ENCODE results near the gene SFRP2. TPM values are rescaled to one million over a fixed set of nuclear protein-coding genes. Genes with fewer than 3 reads are reported as not detected.

Gene SFRP2
- total RNA-seq, 4 donors from 2014 or later: 0.59 to 0.86 (median 0.83) TPM; not detected in 1

DNA sequence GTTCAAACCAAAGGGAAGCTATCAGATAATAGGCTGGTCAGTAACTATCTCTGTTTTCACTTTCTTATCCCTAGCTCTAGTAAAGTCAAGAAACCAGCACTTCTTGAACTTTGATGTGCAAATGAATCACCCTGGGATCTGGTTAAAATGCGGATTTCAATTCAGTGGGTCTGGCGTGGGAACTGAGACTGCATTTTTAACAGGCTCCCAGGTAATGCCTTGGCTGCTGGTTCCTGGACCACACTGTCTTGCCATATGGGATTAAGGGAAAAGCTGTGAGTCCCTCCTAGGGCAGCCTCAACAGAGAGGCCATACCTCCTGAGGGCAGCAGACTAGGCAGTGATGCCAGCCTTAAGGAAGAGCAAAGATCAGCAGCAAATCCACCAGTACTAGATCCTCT, 30.7 kb downstream of the SFRP2 start:
- no peak for ATAC-seq
- intact Hi-C loops (cut with DNase I; ENCODE audit: low total_unique reads): no loop called here

DNA sequence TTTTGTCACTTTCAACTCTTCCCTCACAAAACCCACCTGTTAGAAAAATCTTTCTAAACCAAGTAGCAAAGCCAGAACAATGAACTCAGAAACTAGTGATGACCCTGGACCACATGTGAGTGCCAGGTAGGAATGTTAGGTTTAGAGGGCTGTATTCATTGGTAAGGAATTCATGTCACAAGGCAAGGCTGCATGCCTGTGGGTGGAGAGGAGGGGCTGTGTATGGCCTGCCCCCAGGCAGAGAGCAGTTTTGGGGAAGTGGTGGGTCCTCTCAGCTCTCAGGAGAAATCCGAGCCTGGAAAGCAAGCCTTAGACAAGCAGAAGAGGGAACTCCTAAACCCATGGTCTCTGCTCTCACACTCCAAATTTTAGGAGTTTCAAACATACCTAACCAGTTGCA, 31.5 kb downstream of the SFRP2 start:
- in situ Hi-C loops (cut with MboI; ENCODE audit: low sequenced_read_pairs in 4 of 4): no loop called here
- no peak for ATAC-seq
- intact Hi-C loops (cut with DNase I; ENCODE audit: low total_unique reads): no loop called here
- Histone ChIP-seq H3K36me3 (no peaks in the 10 kb centered on the region), H3K4me1 (no peaks in the 10 kb centered on the region), H3K9me3 (no peaks in the 10 kb centered on the region), H3K4me3 (no peak overlapping the region), H3K27me3 (peaks cover 8 to 31% (median 15%) of the 10 kb centered on the region in 3 donors), H3K27ac (no peak overlapping the region)
- no peak for DNase-seq
- TF ChIP-seq, protein P1, sequence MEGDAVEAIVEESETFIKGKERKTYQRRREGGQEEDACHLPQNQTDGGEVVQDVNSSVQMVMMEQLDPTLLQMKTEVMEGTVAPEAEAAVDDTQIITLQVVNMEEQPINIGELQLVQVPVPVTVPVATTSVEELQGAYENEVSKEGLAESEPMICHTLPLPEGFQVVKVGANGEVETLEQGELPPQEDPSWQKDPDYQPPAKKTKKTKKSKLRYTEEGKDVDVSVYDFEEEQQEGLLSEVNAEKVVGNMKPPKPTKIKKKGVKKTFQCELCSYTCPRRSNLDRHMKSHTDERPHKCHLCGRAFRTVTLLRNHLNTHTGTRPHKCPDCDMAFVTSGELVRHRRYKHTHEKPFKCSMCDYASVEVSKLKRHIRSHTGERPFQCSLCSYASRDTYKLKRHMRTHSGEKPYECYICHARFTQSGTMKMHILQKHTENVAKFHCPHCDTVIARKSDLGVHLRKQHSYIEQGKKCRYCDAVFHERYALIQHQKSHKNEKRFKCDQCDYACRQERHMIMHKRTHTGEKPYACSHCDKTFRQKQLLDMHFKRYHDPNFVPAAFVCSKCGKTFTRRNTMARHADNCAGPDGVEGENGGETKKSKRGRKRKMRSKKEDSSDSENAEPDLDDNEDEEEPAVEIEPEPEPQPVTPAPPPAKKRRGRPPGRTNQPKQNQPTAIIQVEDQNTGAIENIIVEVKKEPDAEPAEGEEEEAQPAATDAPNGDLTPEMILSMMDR (IDR thresholded peaks at IDR 0.05 in 4 of 5, conservative IDR thresholded peaks at IDR 0.05 in 1 of 5): no peak
- TF ChIP-seq POLR2A (IDR thresholded peaks at IDR 0.05): no peak

More for the DNA sequence above, 30.7 kb downstream of the SFRP2 start:
- Histone ChIP-seq H3K27me3 (peaks cover 8 to 31% (median 15%) of the 10 kb centered on the region in 3 donors), H3K9me3 (no peaks in the 10 kb centered on the region), H3K36me3 (no peaks in the 10 kb centered on the region), H3K27ac (no peak overlapping the region), H3K4me3 (no peak overlapping the region), H3K4me1 (no peaks in the 10 kb centered on the region)
- in situ Hi-C loops (cut with MboI; ENCODE audit: low sequenced_read_pairs in 4 of 4): no loop called here
- no peak for TF ChIP-seq POLR2A (IDR thresholded peaks at IDR 0.05)
- TF ChIP-seq, protein P1 (IDR thresholded peaks at IDR 0.05 in 4 of 5, conservative IDR thresholded peaks at IDR 0.05 in 1 of 5): no peak
- no peak for DNase-seq

DNA sequence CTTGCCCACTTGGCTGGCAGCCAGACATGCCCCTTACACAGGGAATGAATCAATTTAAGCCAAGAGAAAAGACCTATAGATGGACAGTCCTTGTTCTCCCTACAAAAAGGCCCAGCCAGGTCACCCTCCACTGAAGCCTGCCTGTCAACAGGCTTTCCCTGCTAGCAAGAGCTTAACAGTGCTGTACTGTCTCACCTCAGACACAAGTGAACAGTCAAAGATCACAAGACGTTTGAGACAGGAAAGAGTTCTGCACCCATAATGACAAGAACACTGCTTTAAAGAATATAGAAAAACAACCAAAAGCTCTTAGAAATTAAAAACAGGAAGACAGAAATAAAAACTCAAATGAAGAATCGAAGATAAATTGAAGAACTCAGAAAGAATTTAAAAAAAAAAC, 33.7 kb downstream of the SFRP2 start:
- intact Hi-C loops (cut with DNase I; ENCODE audit: low total_unique reads) (no loop called here), in situ Hi-C loops (cut with MboI; ENCODE audit: low sequenced_read_pairs in 4 of 4) (no loop called here)
- Histone ChIP-seq H3K36me3 (no peaks in the 10 kb centered on the region), H3K27ac (no peak overlapping the region), H3K9me3 (no peaks in the 10 kb centered on the region), H3K4me3 (no peak overlapping the region), H3K27me3 (peaks cover 8 to 21% (median 16%) of the 10 kb centered on the region in 3 donors), H3K4me1 (no peaks in the 10 kb centered on the region)
- DNase-seq: no peak
- no peak for TF ChIP-seq POLR2A (IDR thresholded peaks at IDR 0.05)
- TF ChIP-seq, protein P1 (IDR thresholded peaks at IDR 0.05 in 4 of 5, conservative IDR thresholded peaks at IDR 0.05 in 1 of 5): no peak
- no peak for ATAC-seq

DNA sequence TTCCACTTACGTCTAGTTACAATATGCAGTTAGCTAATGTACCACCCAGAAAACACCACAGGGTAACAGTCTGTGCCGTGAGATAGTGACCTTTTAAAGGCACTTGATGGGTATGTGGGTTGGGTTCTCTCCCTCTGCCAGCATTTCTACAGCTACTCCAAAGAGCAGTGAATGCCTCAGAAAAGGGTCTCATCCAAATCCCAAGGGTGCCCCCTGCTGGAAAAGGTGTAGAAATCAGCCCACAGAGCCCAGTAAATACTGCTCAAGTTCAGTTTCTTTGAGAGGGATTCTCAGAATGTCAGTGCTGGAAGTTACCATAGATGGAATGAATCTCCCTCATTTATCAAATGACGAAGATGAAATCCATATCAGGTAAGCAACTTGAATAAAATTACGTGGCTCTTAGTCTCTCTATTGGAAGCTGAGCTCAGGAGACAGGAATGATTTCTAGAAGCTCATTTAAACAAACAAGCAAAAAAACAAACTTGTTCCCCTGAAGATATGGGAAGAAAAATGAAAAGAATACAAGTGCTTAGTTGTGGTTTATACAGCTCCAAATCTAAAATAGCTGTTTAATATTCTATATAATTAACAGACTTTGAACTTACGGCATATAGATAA, 38.6 kb downstream of the SFRP2 start:
- no peaks in the 10 kb centered on the region for H3K9me3 ChIP-seq
- peaks cover 0 to 4% (median 0%) of the 10 kb centered on the region in 3 donors for H3K27me3 ChIP-seq
- no peak overlapping the region for H3K27ac ChIP-seq
- DNase-seq: peak; percentile 21 to 26
- no peak overlapping the region for H3K4me3 ChIP-seq
- in situ Hi-C loops (cut with MboI; ENCODE audit: low sequenced_read_pairs in 4 of 4) (loop anchor here in 1 of 4 donors (5.0 kb wide), 1 partner anchor 113 kb away; no protein-coding TSS in a partner anchor), intact Hi-C loops (cut with DNase I; ENCODE audit: low total_unique reads) (loop anchor here (5.0 kb wide), 1 partner anchor 113 kb away; no protein-coding TSS in a partner anchor)
- no peak for TF ChIP-seq POLR2A (IDR thresholded peaks at IDR 0.05)
- TF ChIP-seq, protein P1 (IDR thresholded peaks at IDR 0.05 in 4 of 5, conservative IDR thresholded peaks at IDR 0.05 in 1 of 5): peak in 4 of 5 experiments; percentile 18 to 49 (median 40)
- H3K4me1 ChIP-seq: no peaks in the 10 kb centered on the region
- H3K36me3 ChIP-seq: no peaks in the 10 kb centered on the region
- peak; percentile 58 to 75 for ATAC-seq
